Measurements from ENCODE around the gene BPI. TPM values are rescaled to one million over a fixed set of nuclear protein-coding genes. Genes with fewer than 3 reads are reported as not detected.

Gene BPI
- total RNA-seq, 1 donor from 2014 or later: not detected

DNA sequence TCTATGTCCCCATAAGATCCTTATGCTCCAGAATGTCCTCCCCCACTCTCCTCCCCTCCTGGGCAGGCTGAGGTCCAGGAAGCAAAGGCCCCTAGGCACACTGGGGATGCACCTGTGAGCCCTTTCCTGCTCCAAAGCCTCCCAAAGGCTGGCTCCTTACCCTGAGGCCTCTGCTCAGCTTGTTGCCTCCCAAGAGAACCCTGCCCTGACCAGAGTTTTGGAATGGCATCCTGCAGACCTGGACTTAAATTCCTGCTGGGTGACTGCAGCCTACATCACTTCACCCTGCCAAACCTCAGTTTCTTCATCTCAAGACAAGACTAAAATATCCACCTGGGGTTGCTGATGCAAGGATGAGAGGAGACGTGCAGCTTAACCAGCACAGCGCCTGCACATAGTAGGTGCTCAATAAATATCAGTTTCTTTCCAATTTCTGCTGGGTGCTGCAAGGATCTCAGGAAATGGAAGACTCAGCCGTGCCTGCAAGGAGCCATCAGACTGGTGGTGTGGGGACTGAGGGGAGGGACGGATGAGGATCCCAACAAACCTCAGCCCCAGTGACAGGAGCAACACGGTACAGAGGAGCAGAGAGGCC is 40.2 kb downstream of the BPI start:
- peaks cover 7% of the 10 kb centered on the region for H3K27me3 ChIP-seq (ENCODE audit: control insufficient read depth, insufficient read depth, low read length)
- H3K36me3 ChIP-seq (ENCODE audit: control insufficient read depth, insufficient read depth, low read length): no peaks in the 10 kb centered on the region
- no peak overlapping the region for H3K4me3 ChIP-seq (ENCODE audit: low read depth, low read length)
- no peak for TF ChIP-seq CTCF (IDR thresholded peaks at IDR 0.05; ENCODE audit: insufficient read depth, low read length, poor library complexity, severe bottlenecking)
- no peak for DNase-seq (ENCODE audit: low read depth)

- Histone ChIP-seq H3K4me3 (ENCODE audit: low read depth, low read length) (no peak overlapping the region), H3K36me3 (ENCODE audit: control insufficient read depth, insufficient read depth, low read length) (no peaks in the 10 kb centered on the region), H3K27me3 (ENCODE audit: control insufficient read depth, insufficient read depth, low read length) (peaks cover 7% of the 10 kb centered on the region)
- no peak for DNase-seq (ENCODE audit: low read depth)
- TF ChIP-seq CTCF (IDR thresholded peaks at IDR 0.05; ENCODE audit: insufficient read depth, low read length, poor library complexity, severe bottlenecking): no peak
Observed at GRCh38 chr20:38345643-38346042, 41.7 kb downstream of the BPI start.

GRCh38 chr20:38346247-38346651 is 42.3 kb downstream of the BPI start, which contains the start of gene LBP:
TSS of gene LBP (plus strand) at chr20:38346482. CDS start at chr20:38346517, 35 bp downstream.
- no peaks in the 10 kb centered on the region for H3K36me3 ChIP-seq (ENCODE audit: control insufficient read depth, insufficient read depth, low read length)
- DNase-seq (ENCODE audit: low read depth): no peak
- no peak for TF ChIP-seq CTCF (IDR thresholded peaks at IDR 0.05; ENCODE audit: insufficient read depth, low read length, poor library complexity, severe bottlenecking)
- H3K4me3 ChIP-seq (ENCODE audit: low read depth, low read length): no peak within 1 kb of the TSS
- peaks cover 7% of the 10 kb centered on the region for H3K27me3 ChIP-seq (ENCODE audit: control insufficient read depth, insufficient read depth, low read length)

DNA sequence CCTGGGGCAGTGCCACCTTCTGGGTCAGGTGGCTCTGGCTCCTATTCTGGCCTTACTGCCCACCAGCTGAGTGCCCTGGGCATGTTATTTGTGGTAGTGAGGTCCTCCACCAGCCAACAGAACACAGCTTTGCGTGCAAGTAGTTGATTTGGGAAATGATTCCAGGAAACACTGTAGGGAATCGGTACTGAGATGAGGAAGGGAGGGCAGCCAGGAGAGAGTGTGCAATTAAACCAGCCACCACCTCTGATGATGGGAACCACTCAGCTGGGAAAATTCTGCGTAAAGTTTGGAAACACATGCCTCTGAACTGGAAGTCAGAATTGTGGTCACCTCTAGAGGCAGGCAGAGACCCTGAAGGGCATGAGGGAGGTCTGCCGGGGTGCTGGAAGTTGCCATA is 42.8 kb downstream of the BPI start:
- H3K27me3 ChIP-seq (ENCODE audit: control insufficient read depth, insufficient read depth, low read length): peaks cover 7% of the 10 kb centered on the region
- no peak overlapping the region for H3K4me3 ChIP-seq (ENCODE audit: low read depth, low read length)
- no peak for DNase-seq (ENCODE audit: low read depth)
- no peaks in the 10 kb centered on the region for H3K36me3 ChIP-seq (ENCODE audit: control insufficient read depth, insufficient read depth, low read length)
- no peak for TF ChIP-seq CTCF (IDR thresholded peaks at IDR 0.05; ENCODE audit: insufficient read depth, low read length, poor library complexity, severe bottlenecking)

- Histone ChIP-seq H3K36me3 (ENCODE audit: control insufficient read depth, insufficient read depth, low read length) (no peaks in the 10 kb centered on the region), H3K4me3 (ENCODE audit: low read depth, low read length) (no peak overlapping the region), H3K27me3 (ENCODE audit: control insufficient read depth, insufficient read depth, low read length) (peaks cover 7% of the 10 kb centered on the region)
- no peak for DNase-seq (ENCODE audit: low read depth)
- TF ChIP-seq CTCF (IDR thresholded peaks at IDR 0.05; ENCODE audit: insufficient read depth, low read length, poor library complexity, severe bottlenecking): no peak
Observed at GRCh38 chr20:38349856-38350255, 45.9 kb downstream of the BPI start.

All from kidney epithelial cell (primary cell).